HG03520 (cell line): ENCODE data around the gene EID3.

Experiments used
- ATAC-seq: cut with Tn5 transposase; IDR thresholded peaks from one replicate; pipeline ENCODE4 v1.9.1; 2021; ENCODE audit warnings: mild to moderate bottlenecking, moderate library complexity; ENCODE audit not compliant: unreplicated experiment

EID3 gene

DNA sequence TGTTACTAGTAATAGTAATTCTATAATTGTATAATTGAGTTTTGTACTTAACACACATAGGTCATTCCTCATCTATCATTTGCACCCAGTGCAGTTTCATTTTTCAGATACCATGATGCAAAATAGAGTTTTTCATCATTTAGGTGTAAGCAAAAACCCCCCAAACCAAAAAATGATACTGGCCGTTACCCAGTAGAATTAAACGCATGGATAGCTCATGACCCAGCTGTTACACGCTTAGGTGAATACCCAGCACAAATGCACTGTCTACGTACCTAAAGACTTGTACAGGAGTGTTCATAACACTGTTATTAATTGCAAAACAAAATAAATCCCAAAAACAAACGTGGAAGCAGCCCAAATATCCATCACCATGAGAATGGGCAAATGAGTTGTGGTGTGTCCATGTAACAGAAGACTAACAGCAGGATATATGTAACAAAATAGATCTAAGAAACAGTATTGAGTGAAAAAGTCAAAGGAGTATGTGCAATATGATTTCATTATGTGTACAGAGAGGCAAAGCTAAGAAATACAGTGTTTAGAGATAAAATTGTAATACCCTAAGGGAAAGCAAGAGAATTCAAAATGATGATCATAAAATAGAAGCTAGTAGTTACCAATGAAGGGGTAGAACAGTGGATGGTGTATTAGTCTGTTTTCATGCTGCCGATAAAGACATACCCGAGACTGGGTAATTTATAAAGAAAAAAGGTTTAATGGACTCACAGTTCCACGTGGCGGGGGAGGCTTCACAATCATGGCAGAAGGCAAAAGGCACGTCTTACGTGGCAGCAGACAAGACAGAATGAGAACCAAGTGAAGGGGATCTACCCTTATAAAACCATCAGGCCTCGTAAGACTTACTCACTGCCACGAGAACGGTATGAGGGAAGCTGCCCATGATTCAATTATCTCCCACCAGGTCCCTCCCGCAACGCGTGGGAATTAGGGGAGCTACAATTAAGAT, 49.8 kb downstream of the EID3 start:
- no peak for ATAC-seq

- no peak for ATAC-seq
Measured at GRCh38 chr12:104354167-104354867, 50.8 kb downstream of the EID3 start.
